ENCODE data around the gene HNRNPA2B1. TPM values are rescaled to one million over a fixed set of nuclear protein-coding genes. Genes with fewer than 3 reads are reported as not detected.
A peak's percentile ranks its signal among the peaks of the same experiment; 100 is the strongest.
"Not testable (repeated sequence)": the region's sequence is repeated elsewhere in the genome, so short reads cannot be mapped to it uniquely, and the experiment has no call there.

Gene HNRNPA2B1
- total RNA-seq, 1 donor from 2014 or later, result 353 TPM

- DNase-seq (ENCODE audit: low spot score), result peak; percentile 83
- intact Hi-C loops (cut with DNase I), result loop anchor here (5.0 to 10.0 kb wide), 2 partner anchors 663 to 905 kb away; partner anchors contain the start of genes HOXA2 and SKAP2
These were observed 1.1 kb downstream of the HNRNPA2B1 start for GRCh38 chr7:26199301-26200037.

- no peak for DNase-seq (ENCODE audit: low spot score)
- intact Hi-C loops (cut with DNase I), result no loop called here
These were observed 1.8 kb downstream of the HNRNPA2B1 start for GRCh38 chr7:26198781-26199169.

GRCh38 chr7:26198133-26198780, 2.3 kb downstream of the HNRNPA2B1 start:
- DNase-seq (ENCODE audit: low spot score), result no peak
- intact Hi-C loops (cut with DNase I), result no loop called here

GRCh38 chr7:26197153-26198115, 3.1 kb downstream of the HNRNPA2B1 start:
- intact Hi-C loops (cut with DNase I), result no loop called here
- no peak for DNase-seq (ENCODE audit: low spot score)

- DNase-seq (ENCODE audit: low spot score), result no peak
- intact Hi-C loops (cut with DNase I), result no loop called here
These were observed 4.5 kb downstream of the HNRNPA2B1 start for GRCh38 chr7:26195867-26196657.

GRCh38 chr7:26195182-26195581, 5.4 kb downstream of the HNRNPA2B1 start:
- intact Hi-C loops (cut with DNase I), result no loop called here
- no peak for DNase-seq (ENCODE audit: low spot score)

GRCh38 chr7:26194764-26195163, 5.8 kb downstream of the HNRNPA2B1 start:
- intact Hi-C loops (cut with DNase I), result not testable (repeated sequence)

GRCh38 chr7:26193432-26194207, 6.9 kb downstream of the HNRNPA2B1 start:
- intact Hi-C loops (cut with DNase I), result no loop called here
- DNase-seq (ENCODE audit: low spot score), result no peak

More at GRCh38 chr7:26194764-26195163, 5.8 kb downstream of the HNRNPA2B1 start:
- not testable (repeated sequence) for DNase-seq (ENCODE audit: low spot score)

- no peak for DNase-seq (ENCODE audit: low spot score)
- intact Hi-C loops (cut with DNase I), result no loop called here
These were observed 8.0 kb downstream of the HNRNPA2B1 start for GRCh38 chr7:26192485-26193087.

- DNase-seq (ENCODE audit: low spot score), result no peak
- intact Hi-C loops (cut with DNase I), result no loop called here
These were observed 8.5 kb downstream of the HNRNPA2B1 start for GRCh38 chr7:26191974-26192479.

- intact Hi-C loops (cut with DNase I), result no loop called here
- no peak for DNase-seq (ENCODE audit: low spot score)
These were observed 9.1 kb downstream of the HNRNPA2B1 start for GRCh38 chr7:26191233-26191973.

GRCh38 chr7:26190417-26190869, 10.1 kb downstream of the HNRNPA2B1 start:
- DNase-seq (ENCODE audit: low spot score), result no peak
- intact Hi-C loops (cut with DNase I), result no loop called here

- intact Hi-C loops (cut with DNase I), result no loop called here
- DNase-seq (ENCODE audit: low spot score), result no peak
These were observed 10.8 kb downstream of the HNRNPA2B1 start for GRCh38 chr7:26189697-26190096.

GRCh38 chr7:26188957-26189541, 11.5 kb downstream of the HNRNPA2B1 start:
- intact Hi-C loops (cut with DNase I), result no loop called here
- no peak for DNase-seq (ENCODE audit: low spot score)

- intact Hi-C loops (cut with DNase I), result no loop called here
- no peak for DNase-seq (ENCODE audit: low spot score)
These were observed 12.2 kb downstream of the HNRNPA2B1 start for GRCh38 chr7:26188206-26188956.
